Measurements from ENCODE around the gene NUP214.
A peak's percentile ranks its signal among the peaks of the same experiment; 100 is the strongest.
"Not testable (repeated sequence)": the region's sequence is repeated elsewhere in the genome, so short reads cannot be mapped to it uniquely, and the experiment has no call there.

Gene NUP214

DNA sequence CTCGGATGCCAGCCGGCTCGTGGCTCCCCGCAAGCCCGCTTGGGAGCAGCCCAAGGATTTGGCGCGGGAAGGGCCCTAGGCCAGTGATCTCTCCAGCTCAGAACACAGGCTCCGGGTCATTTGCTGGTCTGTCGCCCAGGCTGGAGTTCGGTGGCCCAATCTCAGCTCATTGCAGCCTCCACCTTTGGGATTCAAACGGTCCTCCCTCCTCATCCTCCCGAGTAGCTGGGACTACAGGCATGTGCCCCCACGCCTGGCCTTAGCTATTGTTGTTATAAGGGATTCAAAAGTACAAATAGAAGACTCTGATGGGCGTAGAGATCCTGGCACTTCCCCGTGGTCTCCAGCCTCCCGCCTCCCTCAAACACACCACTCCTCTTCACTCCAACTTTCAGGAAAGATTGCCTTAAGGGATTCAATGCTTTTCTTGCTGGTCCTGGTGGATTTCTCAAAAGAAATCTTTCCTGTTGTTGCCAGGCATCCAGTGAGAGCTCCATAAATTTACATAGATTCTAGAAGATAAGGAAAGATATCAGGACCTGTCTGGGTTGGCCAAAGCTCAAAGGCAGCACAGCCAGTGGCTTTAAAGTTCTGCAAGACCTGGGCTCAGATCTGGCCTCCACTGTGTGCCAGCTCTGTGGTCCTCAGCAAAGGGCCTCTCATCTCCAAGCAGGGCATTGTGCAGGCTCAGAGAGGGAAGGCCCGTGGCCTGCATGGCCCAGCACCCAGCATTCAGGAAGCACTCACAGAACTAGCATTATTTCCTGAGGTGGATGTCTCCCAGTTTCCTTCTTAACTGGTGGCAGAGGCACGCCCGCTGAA lies 28.0 kb upstream of the NUP214 start:
- DNase-seq = no peak

DNA sequence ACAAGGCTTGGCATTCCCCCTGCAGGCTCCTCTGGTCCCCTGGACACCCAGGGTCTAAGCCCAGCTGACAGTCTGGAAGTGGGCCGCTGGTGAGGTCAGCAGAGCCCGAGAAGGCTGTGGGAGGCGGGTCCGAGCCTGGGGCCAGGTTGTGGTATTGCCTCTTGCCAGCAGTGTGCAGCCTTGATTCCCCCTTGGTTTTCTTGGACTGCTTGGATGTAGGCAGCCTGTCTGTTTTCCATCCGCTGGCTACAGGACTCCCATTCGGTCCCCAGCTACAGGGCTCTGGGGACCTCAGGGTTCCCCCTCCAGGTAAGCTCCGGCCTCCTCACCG lies 27.5 kb upstream of the NUP214 start:
- no peak for DNase-seq

DNA sequence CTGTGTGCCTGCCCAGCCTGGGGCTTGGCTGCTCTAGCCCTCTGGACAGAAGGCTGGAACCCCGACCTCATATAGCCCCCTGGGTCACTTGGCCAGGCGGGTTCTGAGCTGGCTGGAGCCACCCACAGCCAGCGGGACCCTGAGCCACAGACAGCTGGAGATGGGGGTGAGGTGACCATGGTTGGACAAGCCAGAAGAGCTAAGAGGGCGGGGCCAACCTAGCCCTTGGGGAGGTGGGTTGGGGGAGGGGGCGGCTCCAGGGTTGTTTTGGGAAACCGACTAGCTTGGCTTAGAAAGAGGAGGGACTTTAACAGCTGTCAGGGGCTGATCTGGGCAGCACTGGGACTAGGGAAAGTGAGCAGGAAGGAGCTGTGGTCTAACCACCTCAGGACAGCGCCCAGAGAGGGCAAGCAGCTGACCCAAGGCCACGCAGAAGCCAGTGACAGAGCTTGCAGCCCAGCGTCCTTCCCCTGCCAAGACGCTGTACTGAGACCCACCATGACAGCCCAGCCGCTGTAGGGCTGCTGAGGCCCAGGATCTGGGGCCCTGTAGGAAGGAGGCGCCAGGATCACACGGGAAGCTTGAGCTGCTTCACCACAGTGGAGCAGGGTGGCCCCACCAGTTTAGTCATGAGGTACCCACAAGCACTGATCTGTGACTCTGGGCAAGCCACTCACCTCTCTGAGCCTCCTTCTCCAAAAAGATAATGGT lies 26.8 kb upstream of the NUP214 start:
- DNase-seq = no peak

DNA sequence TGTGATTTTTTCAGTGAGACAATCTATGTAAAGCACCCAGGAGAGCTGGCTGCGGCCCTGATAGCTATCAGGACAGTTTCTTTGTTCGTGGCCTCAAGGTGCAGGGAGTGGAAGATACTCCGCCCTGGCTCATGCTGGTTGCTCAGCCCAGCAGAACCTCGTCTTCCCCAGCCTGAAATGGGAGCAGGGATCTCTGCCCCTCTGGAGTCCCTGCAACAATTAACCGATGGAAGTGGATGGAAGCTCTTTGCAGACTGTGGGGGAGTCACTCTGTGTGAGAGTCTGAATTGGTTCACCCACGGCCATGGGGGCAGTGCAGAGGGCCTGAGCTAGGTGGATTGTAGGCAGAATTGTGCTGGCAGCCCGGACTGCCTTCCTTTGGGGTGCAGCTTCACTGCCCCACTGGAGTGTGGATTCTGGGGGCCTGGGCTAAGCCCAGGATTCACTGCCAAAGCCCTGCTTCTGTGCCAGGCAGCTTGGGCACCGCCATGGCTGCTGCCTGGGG lies 26.2 kb upstream of the NUP214 start:
- no peak for DNase-seq

DNA sequence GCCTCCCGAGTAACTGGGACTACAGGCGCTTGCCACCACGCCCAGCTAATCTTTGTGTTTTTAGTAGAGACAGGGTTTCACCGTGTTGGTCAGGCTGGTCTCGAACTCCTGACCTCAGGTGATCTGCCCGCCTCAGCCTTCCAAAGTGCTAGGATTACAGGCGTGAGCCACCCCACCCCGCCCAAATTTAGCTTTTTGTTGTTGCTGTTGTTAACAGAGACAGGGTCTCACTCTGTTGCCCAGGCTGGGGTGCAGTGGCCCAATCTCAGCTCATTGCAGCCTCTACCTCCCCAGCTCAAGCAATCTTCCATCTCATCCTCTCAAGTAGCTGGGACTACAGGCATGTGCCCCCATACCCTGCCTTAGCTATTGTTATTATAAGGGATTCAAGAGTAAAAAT lies 25.5 kb upstream of the NUP214 start:
- not testable (repeated sequence) for DNase-seq

DNA sequence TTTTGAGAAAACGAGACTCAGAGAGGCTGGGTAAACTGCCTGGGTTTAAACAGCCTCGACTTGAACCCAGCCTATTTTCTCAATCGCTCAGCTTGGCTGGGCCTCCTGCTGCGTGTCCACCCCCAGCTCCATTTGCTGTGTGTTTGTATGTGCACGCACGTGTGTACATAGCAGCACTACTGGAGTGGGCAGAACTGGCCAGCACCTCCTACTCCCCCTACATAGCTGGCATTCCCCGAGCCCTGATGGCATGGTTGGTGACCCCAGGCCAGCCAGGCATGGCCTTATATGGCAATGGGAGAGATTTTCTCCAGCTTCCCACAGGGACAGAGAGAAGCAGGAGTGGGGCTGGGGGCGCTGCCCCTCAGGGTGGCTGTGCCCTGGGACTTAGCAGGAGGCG lies 24.9 kb upstream of the NUP214 start:
- no peak for DNase-seq

DNA sequence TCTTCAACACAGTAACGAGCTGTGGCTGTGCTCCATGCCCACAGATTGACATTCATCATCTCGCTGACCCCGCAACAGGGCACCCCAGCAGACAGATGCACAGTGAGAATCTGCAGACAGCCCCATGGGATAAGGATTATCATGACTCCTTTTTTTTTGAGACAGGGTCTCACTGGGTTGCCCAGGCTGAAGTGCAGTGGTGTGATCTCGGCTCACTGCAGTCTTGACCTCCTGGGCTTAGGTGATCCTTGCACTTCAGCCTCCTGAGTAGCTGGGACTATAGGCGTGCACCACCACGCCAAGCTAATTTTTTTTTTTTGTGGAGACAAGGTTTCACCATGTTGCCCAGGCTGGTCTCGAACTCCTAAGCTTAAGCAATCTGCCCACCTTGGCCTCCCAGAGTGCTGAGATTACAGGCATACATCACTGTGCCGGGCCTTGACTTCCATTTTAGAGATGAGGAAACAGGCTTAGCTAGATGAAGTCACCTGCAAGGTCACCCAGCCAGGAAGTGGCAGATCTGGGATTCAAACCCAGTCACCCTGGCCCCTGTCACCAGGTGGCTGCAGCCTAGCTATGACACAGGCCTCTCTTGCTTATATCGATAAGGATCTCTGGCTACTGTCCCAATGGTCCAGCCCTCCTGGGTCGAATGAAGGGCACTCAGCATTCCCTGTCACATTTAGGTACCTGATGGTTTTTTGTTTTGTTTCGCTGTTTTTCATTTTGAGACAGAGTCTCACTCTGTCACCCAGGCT lies 24.0 kb upstream of the NUP214 start:
- no peak for DNase-seq

DNA sequence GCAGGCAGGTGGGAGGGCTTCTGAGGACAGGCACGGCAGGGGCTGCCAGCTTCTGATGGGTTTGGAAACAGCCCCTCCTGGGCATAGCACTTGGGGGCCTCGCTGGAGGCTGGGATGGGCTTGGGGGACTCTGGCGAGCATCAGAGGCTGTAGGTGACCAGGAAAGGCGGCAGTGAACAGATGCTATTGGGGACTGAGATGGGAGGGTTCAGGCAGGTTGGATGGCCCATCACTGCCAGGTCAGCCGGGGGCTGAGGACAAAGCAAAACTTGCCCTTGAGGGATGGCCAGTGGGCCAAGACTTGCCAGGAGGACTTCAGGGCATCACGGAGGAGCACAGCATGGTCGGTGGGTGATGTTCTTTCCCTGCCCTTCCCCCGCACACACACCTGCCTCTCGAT lies 22.4 kb upstream of the NUP214 start:
- DNase-seq = no peak

DNA sequence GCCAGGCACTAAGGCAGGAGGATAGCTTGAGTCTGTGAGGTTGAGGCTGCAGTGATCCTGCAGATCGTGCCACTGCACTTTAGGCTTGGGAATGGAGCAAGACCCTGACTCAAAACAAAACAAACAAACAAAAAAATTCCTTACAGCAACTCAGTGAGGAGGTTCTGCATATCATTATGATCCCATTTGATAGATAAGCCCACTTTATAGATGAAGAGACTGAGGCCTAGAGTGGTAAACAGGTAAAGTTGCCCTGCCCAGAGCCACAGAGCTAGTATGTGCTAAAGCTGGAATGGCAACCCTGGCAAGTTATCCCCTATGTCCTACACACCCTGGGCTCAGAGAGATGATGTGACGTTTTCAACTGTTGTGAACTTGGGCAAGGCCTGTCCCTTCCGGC lies 21.9 kb upstream of the NUP214 start:
- no peak for DNase-seq

DNA sequence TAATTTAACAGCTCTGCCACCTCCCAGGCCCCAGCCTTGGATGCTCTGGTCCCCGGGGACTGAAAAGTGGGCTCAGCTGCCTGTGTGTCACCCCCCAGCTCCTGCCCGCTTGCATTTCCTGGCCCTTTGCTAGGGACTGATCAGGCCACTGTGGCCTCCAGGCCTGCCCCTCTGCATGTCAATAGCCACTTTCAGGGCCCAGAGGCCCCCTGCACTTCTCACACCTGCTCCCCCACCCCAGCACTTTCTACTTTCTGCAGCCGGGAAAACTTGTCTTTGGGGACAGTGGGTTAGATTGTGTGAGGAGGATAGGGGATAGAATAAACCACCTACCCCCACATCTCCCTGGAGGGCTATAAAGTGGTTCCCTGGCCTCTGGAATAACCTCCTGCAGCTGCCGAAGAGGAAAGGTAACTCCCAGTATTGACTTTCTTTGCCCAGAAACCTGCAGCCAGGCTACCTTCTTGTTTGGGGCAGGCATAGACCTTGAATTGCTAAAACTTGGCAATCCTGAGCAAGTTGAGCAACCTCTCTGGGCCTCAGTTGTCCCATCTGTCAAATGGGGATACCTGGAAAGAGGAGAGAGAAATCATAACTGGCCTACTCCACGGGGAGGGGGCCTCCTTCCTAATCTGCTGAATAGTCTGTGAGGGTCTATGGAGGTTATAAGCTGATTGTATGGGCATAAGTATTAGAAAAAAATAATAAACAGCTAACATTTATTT lies 21.2 kb upstream of the NUP214 start:
- no peak for DNase-seq

DNA sequence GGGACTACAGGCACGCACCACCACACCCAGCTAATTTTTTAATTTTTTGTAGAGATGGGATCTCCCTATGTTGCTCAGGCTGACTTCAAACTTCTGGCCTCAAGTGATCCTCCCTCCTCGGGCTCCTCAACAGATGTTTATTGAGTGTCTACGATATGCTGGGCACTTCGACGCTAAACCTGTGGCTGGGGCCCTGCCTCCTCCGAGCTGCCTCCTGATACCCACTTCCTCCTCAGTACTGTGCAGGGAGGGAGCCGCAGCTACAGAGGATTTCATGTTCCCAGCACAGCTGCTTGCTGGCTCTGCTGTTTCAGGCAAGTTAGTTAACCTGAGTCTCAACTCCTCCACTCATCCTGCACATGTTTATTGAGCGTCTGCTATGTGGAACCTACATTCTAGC lies 19.4 kb upstream of the NUP214 start:
- DNase-seq = no peak

DNA sequence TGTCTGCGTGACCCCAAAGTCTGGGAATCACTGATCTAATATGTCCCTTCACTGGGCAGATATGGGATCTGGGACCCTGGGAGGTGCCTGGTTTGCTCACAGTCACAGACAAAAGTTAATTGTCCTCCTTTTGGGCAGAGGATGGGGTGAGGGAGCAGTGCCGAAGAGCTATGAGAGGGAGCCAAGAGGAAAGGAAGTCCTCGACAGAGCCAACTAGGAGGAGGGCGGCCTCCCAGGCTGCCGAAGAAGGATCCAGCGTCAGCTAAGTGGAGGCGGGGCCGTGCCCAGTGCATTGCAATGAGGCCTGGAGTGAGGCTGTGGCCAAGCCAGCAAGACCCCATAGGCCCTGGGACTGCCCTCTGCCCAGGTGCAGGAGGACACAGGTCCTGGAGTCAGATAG lies 17.6 kb upstream of the NUP214 start:
- no peak for DNase-seq

DNA sequence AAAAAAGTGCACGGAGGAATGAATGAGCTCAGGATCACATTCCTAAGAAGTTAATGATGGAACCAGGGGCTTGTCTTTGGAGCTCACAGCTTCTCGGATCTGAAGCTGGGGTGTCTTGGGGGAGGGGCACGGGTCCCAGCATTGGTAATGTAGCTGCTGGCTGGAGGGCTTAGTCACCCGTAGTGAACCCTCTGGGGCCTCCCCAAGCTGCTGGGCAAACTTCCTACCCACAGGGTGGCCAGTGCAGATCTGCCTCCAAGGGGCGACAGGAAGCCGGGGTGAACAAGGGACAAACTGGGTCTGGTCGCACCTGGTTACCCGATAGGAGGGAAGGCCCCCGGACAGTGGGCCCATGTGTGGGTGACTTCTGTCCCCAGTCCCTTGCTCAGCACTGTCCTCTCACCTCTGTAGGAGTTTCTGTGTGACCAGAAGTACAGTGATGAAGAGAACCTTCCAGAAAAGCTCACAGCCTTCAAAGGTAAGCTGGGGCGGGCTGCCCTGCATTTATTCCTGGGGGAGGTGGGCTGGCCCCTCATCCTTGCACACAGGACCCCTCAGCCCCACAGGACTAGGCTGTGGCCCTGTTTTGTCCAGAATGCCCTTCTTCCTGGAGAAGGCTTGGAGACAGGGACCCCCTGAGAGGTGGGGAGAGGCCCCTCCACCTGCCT lies 14.1 kb upstream of the NUP214 start:
- peak; percentile 52 for DNase-seq

DNA sequence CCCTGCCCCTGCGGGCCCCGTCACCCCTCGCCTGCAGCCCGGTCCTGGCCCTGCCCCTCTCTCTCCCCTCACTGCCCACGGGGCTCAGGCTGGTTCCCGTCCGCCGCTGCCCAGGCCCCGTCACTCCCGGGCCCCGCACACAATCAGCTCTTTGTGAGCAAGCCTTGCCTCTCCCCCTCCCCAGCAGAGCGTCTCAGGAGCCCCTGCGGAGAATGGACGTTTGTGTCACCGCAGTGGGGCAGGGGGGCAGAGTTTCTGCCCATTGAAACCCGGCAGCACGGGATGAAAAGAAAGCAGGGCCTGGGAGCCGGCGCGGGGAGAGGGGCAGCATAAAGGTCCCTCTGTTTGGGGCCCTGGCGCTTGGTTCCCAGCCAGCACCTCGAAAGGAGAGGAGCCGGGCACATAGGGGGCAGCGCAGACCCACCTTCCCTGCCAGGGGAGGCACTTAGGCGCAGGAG lies 13.5 kb upstream of the NUP214 start:
- peak; percentile 92 for DNase-seq

DNA sequence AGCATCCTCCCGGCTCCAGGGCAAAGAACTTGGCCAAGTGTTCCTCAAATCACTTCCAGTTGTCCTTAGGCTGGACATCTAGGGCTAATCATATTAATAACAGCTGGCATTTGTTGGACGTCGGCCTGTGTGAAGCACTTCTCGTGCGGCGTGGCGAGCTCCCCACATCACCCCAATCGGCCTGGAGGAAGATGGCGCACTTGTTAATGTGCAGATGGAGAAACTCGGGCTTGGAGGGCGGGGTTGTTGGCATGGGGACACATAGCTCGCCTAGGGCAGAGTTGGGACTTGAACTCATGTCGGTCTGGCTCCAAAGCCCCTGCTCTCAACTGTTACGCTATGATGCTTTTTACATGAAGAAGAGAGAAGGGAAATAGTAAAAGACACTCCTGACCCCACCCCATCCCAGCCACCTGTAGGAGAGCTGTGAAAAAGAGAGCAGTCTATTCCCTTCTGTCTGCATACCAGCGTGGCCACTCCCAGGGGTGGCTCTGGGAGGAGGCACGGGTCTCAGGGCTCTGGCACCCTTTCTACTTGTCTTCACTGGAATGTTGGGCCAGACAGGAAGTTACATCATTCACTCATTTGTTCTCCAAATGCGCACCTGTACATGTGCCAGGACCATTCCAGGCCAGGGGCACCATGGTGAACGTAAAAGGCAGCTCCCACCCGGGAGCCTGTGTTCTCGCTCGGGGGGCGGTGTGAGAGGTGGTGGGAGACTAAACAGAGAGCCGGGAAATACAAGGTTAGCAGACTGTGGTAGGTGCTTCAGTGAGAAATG lies 12.8 kb upstream of the NUP214 start:
- no peak for DNase-seq

DNA sequence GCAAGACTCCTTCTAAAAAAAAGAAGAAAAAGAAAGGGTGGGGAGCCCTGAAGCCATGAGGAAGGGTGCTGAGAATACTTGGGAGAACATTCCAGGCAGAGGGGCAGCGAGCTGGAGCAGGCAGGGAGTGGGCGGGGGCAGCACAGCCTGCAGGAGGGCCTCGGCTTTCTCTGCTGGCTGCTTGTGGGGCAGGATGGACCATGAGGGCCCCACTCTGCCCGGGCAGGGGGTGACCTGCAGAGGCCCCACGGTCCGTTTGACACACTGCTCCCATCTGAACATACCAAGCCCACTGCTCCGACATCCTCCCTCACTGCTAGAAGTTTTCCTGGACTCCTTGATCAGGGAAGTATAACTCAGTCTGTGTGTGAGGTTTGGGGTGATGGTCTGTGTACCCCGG lies 11.7 kb upstream of the NUP214 start:
- no peak for DNase-seq

DNA sequence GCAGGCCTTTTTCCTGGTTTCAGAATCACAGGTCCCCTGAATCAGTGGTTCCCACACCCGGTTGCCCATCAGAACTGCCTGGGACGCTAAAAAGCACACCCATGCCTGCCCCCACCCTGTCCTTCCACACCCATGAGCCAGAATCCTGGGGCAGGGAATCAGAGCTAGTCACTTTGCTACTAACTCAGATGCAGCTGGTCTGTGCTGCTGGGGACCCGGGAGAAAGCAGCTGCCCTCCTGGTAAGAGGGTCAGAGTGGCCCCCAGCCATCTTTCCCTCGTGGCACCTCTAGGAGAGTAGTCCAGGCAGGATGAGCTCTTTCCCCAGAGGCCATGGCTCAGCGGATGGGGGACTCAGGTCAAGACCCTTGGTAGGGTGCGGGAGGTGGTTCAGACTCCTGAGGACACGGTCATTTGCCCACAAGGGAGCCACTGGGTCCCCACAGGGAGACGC lies 11.3 kb upstream of the NUP214 start:
- DNase-seq = no peak

DNA sequence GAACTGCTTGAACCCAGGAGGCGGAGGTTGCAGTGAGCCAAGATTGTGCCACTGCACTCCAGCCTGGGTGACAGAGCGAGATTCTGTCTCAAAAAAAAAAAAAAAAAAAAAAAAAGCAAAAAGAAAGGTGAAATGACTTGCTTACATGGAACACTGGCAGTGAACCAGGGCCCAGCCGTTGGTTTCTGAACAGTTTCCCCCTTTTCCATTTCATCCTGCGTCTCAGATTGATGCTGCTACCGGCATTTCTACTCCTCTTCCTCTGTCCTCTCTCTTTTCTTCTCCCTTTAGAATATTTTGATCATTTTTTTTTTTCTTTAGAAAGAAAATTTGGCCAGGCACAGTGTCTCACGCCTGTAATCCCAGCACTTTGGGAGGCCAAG lies 10.0 kb upstream of the NUP214 start:
- not testable (repeated sequence) for DNase-seq

DNA sequence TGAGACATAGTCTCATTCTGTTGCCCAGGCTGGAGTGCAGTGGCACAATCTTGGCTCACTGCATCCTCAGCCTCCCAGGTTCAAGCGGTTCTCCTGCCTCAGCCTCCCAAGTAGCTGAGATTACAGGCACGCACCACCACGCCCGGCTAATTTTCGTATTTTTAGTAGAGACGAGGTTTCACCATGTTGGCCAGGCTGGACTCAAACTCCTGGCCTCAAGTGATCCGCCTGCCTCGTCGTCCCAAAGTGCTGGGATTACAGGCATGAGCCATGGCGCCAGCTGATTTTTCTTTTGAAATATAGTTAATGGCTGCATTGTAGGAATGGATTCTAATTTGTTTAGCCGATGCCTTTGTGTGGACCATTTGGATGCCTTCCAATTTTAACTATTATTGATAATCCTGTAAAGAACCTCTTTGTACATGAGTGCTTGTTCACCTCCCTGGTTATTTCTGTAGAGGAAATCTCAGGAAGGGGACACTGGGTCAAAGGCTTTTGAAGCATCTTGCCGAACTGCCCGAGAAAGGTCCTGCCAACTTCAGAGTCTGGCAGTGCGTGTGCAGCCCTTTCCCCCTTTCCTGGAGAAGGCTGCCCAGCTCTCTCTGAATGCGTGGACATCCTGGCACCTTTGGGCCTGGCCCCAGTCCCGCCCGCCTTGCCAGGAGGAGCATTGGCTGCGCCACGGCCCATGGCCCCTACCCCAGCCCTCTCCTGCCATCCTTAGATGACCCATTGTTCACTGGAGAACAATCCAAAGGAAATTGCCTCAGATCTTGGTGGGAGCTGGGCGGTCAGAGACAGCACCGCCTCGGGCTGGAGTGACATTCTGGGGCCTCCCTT lies 8.9 kb upstream of the NUP214 start:
- DNase-seq = no peak

DNA sequence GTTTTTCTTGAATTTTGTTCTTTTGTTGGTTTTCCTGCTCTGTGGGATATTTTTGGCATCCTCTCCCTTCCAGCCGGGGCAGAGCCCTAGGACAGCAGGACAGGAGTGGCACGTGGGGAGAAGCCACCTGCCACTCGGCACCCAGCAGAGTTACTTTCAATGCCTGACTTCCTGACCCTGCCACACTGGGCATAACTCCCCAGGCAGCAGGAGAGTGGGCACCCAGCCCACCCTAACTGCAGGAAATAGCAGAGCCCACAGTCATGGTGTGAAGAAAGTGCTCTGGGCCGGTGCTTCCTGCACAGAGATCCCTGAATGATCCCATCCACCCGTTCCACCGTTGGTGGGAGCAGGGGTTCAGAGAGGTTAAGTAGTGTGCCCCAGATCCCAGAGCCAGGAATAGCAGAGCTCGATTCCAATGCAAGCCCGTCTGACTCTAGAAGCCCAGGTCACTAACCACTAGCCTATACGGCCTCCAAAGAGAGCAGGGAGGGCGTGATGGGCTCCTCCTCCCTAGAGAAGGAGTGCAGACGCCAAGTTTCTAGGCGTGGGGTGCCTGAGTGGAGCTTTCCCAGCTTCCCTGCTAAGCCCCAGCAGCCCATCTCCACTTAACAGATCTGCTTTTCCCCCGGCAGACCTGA lies 8.1 kb upstream of the NUP214 start:
- DNase-seq = no peak

All from eye (tissue), 1 donor.